GM19395 (cell line): ENCODE results near the gene NSMCE1.
A peak's percentile ranks its signal among the peaks of the same experiment; 100 is the strongest.

Experiments
- ATAC-seq: cut with Tn5 transposase; IDR thresholded peaks from one replicate; pipeline ENCODE4 v1.9.1; 2021; ENCODE audit warnings: mild to moderate bottlenecking, moderate library complexity; ENCODE audit not compliant: unreplicated experiment

Gene NSMCE1

GRCh38 chr16:27245276-27246172, 23.0 kb downstream of the NSMCE1 start:
- no peak for ATAC-seq

GRCh38 chr16:27244363-27244755, 24.2 kb downstream of the NSMCE1 start:
- ATAC-seq, result no peak

GRCh38 chr16:27243725-27244362, 24.7 kb downstream of the NSMCE1 start:
- ATAC-seq, result no peak

DNA sequence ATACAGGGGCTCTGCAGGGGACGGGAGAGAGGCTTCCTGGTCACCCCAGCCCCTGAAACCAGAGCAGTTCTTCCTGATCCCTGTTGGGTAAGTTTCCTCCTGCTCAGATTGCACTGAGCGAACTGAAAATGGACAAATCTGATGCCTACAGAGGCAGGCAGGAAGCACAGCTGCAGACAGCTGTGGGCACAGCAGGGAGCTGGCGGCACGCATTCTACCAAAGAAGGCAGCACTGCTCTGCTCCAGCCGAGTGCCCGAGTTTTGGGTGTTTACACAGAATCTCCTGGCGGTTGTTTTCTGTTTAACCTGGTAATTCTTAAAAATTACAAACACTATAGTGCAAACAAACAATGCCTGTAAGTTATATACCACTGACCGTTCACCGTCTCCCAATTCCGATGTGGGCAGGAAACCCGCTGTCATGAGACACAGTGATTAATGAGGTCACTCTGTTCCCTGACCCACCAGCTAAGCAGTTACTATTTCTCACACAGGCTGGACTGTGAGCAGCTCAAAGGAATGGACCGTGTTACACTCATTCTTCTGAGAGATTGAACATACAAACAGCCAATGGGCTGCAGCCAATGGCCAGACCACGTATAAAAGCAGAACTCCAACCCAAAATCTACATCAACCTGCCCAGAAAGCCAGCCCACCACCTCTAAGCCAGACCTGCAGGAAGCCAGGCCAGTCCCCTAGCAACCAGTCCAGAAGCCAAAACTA, 25.5 kb downstream of the NSMCE1 start:
- no peak for ATAC-seq

DNA sequence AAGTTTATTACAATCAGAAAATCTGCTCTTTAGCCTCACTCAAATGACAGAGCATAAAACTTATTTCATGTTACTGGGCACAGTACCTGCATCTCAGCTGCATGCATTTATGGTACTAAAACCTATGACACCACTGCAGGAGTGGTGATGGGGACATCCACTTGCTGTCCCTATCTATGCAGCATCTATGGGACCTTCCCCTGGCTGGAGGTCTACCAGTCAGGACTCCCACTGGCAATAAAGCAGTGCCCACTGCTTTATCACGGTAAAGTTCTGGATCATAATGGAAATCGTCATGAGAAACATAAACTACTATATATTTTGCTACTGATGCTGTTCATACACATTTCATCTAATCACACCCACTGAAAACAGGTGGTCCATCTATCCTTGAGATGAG, 26.2 kb downstream of the NSMCE1 start:
- ATAC-seq, result no peak

- no peak for ATAC-seq
These were observed 26.9 kb downstream of the NSMCE1 start for GRCh38 chr16:27241658-27242057.

DNA sequence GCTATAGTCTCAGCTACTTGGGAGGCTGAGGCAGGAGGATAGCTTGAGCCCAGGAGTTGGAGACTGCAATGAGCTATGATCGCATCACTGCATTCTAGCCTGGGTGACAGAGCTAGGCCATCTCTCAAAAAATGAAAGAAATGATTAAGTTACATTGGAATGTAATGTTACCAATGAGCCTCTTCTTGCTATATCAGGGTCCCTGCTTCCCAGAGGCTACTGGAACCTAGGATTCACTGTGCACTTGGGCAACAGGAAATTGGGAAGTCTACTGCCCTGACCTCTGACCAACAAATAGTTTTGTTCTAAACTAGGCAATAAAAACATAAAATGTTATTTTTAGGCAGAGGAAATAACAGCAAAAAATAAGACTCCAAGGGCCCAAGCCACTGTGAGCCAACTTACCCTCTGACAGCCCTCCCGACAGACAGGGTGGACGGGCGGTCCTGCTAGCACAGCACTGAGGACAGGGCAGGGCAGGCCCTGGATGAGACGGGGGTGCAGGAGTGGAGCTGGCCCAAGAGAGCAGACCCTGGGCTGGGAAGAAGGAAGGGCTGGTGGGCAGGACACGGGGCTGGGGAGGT, 27.5 kb downstream of the NSMCE1 start:
- no peak for ATAC-seq

- ATAC-seq, result no peak
These were observed 28.5 kb downstream of the NSMCE1 start for GRCh38 chr16:27239906-27240655.

DNA sequence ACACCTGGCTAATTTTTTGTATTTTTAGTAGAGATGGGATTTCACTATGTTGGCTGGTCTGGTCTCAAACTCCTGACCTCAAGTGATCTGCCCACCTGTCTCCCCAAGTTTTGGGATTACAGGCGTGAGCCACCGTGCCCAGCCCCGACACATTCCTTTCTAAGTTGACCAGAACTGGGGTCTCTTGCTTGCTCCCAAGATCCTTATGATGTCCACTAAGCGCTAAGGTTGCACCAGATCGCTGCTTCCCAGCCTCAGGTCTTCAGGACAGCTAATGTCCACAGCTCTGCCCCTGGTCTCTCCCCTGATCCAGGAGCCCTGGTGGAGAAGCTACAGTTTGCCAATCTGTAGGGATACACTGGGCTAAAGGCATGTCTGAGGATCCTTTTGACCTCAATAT, 29.5 kb downstream of the NSMCE1 start:
- no peak for ATAC-seq

DNA sequence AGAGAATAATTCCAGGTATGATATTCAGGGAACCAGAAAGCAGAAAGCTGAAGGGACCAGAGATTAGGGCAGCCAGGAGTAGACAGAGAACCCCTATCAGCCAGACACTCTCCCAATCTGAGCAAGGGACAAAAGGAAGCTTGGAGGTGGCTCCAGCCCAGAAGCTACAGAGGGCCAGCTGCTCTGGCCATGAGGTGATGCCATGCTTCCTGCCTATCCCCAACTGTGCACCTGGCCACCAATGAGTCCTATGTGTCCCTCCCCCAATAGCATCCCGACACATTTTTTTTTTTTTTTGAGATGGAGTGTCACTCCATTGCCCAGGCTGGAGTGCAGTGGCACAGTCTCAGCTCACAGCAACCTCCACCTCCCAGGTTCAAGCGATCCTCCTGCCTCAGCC, 30.0 kb downstream of the NSMCE1 start:
- ATAC-seq, result no peak

DNA sequence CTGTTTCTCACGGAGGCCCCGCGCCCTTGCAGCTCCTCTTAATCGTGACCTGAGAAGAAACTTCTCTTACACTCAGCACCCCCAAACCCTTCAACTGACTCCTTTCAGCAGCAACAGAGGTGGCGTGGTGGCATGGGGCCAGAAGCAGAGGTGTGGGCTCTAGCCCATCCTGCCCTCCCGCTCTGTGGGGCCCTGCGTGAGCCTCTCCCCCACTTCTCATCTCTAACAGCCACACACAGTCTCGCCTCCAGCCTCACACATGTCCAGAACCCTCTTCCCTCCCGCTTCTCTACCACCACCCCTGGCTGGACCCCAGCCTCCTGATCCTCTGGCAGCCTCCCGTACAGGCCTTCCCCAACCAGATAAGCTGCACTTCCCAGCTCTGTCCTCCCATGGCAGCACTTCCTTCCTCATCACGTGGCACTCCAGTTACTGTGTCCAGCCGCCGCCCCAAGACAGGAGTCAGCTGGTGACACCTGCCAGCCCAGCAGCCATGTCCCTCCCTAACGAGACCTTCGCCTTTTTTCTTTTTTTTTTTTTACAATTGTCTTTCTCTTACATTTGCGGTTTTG, 30.5 kb downstream of the NSMCE1 start:
- peak; percentile 16 for ATAC-seq

DNA sequence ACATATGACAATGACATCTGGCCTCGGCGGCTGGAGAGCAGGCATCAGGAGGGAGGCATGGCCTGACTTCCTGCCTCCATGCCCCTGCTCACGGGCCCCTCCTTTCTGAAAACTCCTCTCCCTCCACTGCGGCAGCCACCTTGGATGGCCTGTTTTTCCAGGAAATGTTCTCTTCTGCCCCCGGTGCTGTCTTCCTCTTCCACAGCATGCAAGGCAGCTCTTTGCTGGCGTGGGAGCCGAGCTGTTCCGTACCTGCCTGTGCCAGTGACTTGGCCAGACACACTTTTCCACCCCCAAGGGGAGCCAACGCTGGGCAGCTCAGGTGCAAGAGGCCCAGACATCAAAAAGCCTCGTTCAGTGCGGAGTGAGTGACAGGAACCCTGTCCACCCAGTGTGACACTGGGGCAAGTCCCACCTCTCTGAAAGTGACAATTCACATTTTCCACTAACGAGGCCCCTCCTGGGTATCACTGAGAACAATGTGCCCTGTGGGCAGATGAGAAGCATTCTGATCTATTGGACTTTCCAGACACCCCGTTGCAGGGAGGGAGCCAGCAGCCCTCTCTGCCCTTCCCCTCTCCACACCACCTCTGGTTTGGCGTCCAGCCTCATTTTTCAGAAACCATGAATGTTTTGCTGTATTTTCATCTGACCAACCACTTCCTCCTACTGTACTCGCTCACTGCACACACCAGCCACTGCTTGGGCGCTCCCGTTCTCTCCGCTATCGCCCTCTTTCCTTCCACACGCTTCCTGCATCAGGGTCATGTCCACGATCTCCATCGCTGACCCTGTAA, 31.2 kb downstream of the NSMCE1 start:
- peak; percentile 72 for ATAC-seq

- no peak for ATAC-seq
These were observed 31.8 kb downstream of the NSMCE1 start for GRCh38 chr16:27236635-27237218.

DNA sequence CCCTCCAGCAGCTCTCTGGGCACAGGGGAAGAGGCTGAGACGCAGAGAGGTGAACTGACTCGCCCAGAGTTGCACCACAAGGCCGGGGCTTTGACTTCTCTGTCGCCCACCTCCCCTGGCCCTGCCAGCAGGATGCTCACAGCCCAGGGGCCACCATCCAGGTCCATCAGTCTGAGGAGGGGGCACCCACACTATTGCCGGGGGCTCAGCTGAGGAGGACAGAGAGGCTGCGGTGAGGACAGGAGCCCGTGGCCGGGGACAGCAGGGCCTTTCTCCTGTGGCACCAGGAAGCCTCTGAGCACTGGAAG, 32.7 kb downstream of the NSMCE1 start:
- no peak for ATAC-seq

GRCh38 chr16:27235055-27235937, 33.3 kb downstream of the NSMCE1 start:
- ATAC-seq, result no peak

GRCh38 chr16:27234603-27235002, 34.0 kb downstream of the NSMCE1 start:
- ATAC-seq, result no peak

DNA sequence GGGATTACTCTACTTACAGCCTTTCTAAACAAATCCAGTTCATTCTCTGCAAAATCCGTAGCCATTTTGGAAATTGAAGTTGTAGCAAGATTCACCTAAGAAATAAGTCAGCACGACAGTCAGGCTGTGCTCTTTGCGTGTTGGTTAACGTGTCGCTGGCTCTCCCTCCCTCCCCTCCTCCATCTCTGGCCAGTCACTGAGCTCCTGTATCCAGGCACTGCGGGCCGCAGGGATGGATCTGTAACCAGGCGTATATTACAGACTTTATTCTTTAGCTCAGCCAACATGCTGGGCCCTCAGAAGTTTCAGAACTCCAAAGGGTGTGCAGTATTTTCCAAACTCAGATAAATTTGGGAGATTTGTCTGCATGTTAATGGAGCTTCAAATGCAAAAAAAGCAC, 34.4 kb downstream of the NSMCE1 start:
- ATAC-seq, result no peak

DNA sequence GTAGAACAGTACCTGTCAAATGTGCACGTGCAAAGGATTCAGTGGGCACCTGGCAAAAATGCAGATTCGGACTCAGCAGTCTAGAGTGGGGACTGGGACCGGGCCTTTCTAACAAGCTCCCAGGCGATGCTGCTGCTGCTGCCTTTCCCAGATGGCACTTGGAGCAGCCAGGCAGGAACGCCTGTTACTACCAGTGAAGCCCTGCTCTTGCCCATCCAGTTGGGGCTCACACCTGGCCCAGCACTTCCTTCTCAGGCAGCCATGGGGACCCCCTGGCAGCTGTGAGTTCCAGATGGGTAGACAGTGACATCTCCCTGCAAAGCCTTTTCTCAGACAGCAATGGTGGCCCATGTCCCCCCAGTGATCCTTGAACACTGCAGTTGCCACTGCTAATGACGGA, 34.8 kb downstream of the NSMCE1 start:
- no peak for ATAC-seq
